ENCODE data around the gene MRPL36.
"Not testable (repeated sequence)": the region's sequence is repeated elsewhere in the genome, so short reads cannot be mapped to it uniquely, and the experiment has no call there.

Gene MRPL36

GRCh38 chr5:1797103-1797800, 2.4 kb downstream of the MRPL36 start:
- no peak for DNase-seq (ENCODE audit: low read depth in 2 of 2, low spot score in 1 of 2)

GRCh38 chr5:1796371-1797102, 3.1 kb downstream of the MRPL36 start:
- no peak for DNase-seq (ENCODE audit: low read depth in 2 of 2, low spot score in 1 of 2)

- no peak for DNase-seq (ENCODE audit: low read depth in 2 of 2, low spot score in 1 of 2)
These were observed 3.7 kb downstream of the MRPL36 start for GRCh38 chr5:1795931-1796330.

GRCh38 chr5:1795506-1795905, 4.1 kb downstream of the MRPL36 start:
- DNase-seq (ENCODE audit: low read depth in 2 of 2, low spot score in 1 of 2) = no peak

GRCh38 chr5:1794901-1795290, 4.7 kb downstream of the MRPL36 start:
- DNase-seq (ENCODE audit: low read depth in 2 of 2, low spot score in 1 of 2) = no peak

GRCh38 chr5:1793966-1794900, 5.4 kb downstream of the MRPL36 start:
- no peak for DNase-seq (ENCODE audit: low read depth in 2 of 2, low spot score in 1 of 2)

GRCh38 chr5:1793301-1793740, 6.3 kb downstream of the MRPL36 start:
- no peak for DNase-seq (ENCODE audit: low read depth in 2 of 2, low spot score in 1 of 2)

- DNase-seq (ENCODE audit: low read depth in 2 of 2, low spot score in 1 of 2) = peak in 1 of 2 donors; percentile 38
These were observed 6.8 kb downstream of the MRPL36 start for GRCh38 chr5:1792842-1793266.

GRCh38 chr5:1791176-1791575, 8.5 kb downstream of the MRPL36 start:
- no peak for DNase-seq (ENCODE audit: low read depth in 2 of 2, low spot score in 1 of 2)

GRCh38 chr5:1789834-1790471, 9.7 kb downstream of the MRPL36 start:
- no peak for DNase-seq (ENCODE audit: low read depth in 2 of 2, low spot score in 1 of 2)

- not testable (repeated sequence) for DNase-seq (ENCODE audit: low read depth in 2 of 2, low spot score in 1 of 2)
These were observed 10.2 kb downstream of the MRPL36 start for GRCh38 chr5:1789438-1789833.

- no peak for DNase-seq (ENCODE audit: low read depth in 2 of 2, low spot score in 1 of 2)
These were observed 10.8 kb downstream of the MRPL36 start for GRCh38 chr5:1788828-1789227.

- DNase-seq (ENCODE audit: low read depth in 2 of 2, low spot score in 1 of 2) = no peak
These were observed 11.4 kb downstream of the MRPL36 start for GRCh38 chr5:1788200-1788599.

- no peak for DNase-seq (ENCODE audit: low read depth in 2 of 2, low spot score in 1 of 2)
These were observed 12.1 kb downstream of the MRPL36 start for GRCh38 chr5:1787472-1788047.

- no peak for DNase-seq (ENCODE audit: low read depth in 2 of 2, low spot score in 1 of 2)
These were observed 12.8 kb downstream of the MRPL36 start for GRCh38 chr5:1786621-1787471.

- no peak for DNase-seq (ENCODE audit: low read depth in 2 of 2, low spot score in 1 of 2)
These were observed 13.7 kb downstream of the MRPL36 start for GRCh38 chr5:1785984-1786383.

- no peak for DNase-seq (ENCODE audit: low read depth in 2 of 2, low spot score in 1 of 2)
These were observed 14.6 kb downstream of the MRPL36 start for GRCh38 chr5:1785062-1785461.

- DNase-seq (ENCODE audit: low read depth in 2 of 2, low spot score in 1 of 2) = no peak
These were observed 15.2 kb downstream of the MRPL36 start for GRCh38 chr5:1784197-1785050.

GRCh38 chr5:1783216-1783554, 16.5 kb downstream of the MRPL36 start:
- DNase-seq (ENCODE audit: low read depth in 2 of 2, low spot score in 1 of 2) = no peak

Measured in stimulated activated CD8-positive, alpha-beta memory T cell treated with anti-CD3 and anti-CD28 coated beads, Interleukin-4, amount 100 ng/mL, for 1 hour (primary cell).